HG02973 (cell line): ENCODE measurements around the gene NGEF.

ENCODE experiments used
- ATAC-seq: cut with Tn5 transposase; IDR thresholded peaks from one replicate; pipeline ENCODE4 v1.9.1; 2021; ENCODE audit warnings: moderate library complexity; ENCODE audit not compliant: unreplicated experiment

The NGEF gene

GRCh38 chr2:232973011-232973735 is 39.9 kb downstream of the NGEF start:
- ATAC-seq = no peak

- ATAC-seq = no peak
Measured at GRCh38 chr2:232971744-232972143, 41.3 kb downstream of the NGEF start.

- no peak for ATAC-seq
Measured at GRCh38 chr2:232970051-232970450, 43.0 kb downstream of the NGEF start.

- no peak for ATAC-seq
Measured at GRCh38 chr2:232967474-232967873, 45.6 kb downstream of the NGEF start.

- ATAC-seq = no peak
Measured at GRCh38 chr2:232966122-232966521, 46.9 kb downstream of the NGEF start.

- no peak for ATAC-seq
Measured at GRCh38 chr2:232963913-232964312, 49.1 kb downstream of the NGEF start.

GRCh38 chr2:232960862-232961261 is 52.2 kb downstream of the NGEF start:
- ATAC-seq = no peak

- no peak for ATAC-seq
Measured at GRCh38 chr2:232959139-232959538, 53.9 kb downstream of the NGEF start.

- no peak for ATAC-seq
Measured at GRCh38 chr2:232957657-232958090, 55.4 kb downstream of the NGEF start.

GRCh38 chr2:232955856-232956255 is 57.2 kb downstream of the NGEF start:
- ATAC-seq = no peak

- no peak for ATAC-seq
Measured at GRCh38 chr2:232954691-232955090, 58.4 kb downstream of the NGEF start.

GRCh38 chr2:232951891-232952290 is 61.2 kb downstream of the NGEF start:
- no peak for ATAC-seq

GRCh38 chr2:232951181-232951580 is 61.9 kb downstream of the NGEF start:
- ATAC-seq = no peak

- no peak for ATAC-seq
Measured at GRCh38 chr2:232950751-232951150, 62.3 kb downstream of the NGEF start.

- ATAC-seq = no peak
Measured at GRCh38 chr2:232949016-232949415, 64.0 kb downstream of the NGEF start.

- ATAC-seq = no peak
Measured at GRCh38 chr2:232942831-232943230, 70.2 kb downstream of the NGEF start.

- ATAC-seq = no peak
Measured at GRCh38 chr2:232941912-232942594, 71.0 kb downstream of the NGEF start.

GRCh38 chr2:232941400-232941799 is 71.7 kb downstream of the NGEF start:
- ATAC-seq = no peak

GRCh38 chr2:232940724-232941123 is 72.3 kb downstream of the NGEF start:
- ATAC-seq = no peak

GRCh38 chr2:232937278-232937906 is 75.7 kb downstream of the NGEF start:
- no peak for ATAC-seq

GRCh38 chr2:232931636-232932035 is 81.4 kb downstream of the NGEF start:
- ATAC-seq = no peak

- no peak for ATAC-seq
Measured at GRCh38 chr2:232930059-232930400, 83.0 kb downstream of the NGEF start.
